Stimulated activated memory B cell treated with anti-CD40 and anti-IgM and Interleukin-4, amounts not matched to agents 10 μg/mL and 1 μg/mL and 100 μg/mL, for 72 hours (primary cell): ENCODE measurements around the gene CADM1.

Experiments
- ATAC-seq: fragments of 150-1000 bp; cut with Tn5 transposase; 2 replicates; pipeline ENCODE4 v1.10.0; 2021
- H3K27ac Mint-ChIP-seq: one replicate; pipeline ENCODE4 v1.8.0; 2022; ENCODE audit warnings: mild to moderate bottlenecking, mixed read lengths
- H3K27me3 Mint-ChIP-seq: one replicate; pipeline ENCODE4 v1.8.0; 2022; ENCODE audit warnings: mixed read lengths
- H3K36me3 Mint-ChIP-seq: one replicate; pipeline ENCODE4 v1.8.0; 2022; ENCODE audit warnings: mixed read lengths
- H3K4me1 Mint-ChIP-seq: one replicate; pipeline ENCODE4 v1.8.0; 2022; ENCODE audit warnings: mixed read lengths
- H3K4me3 Mint-ChIP-seq: one replicate; pipeline ENCODE4 v1.8.0; 2022; ENCODE audit warnings: mild to moderate bottlenecking, moderate library complexity, mixed read lengths
- H3K9me3 Mint-ChIP-seq: one replicate; pipeline ENCODE4 v1.8.0; 2022; ENCODE audit warnings: mixed read lengths

The CADM1 gene

GRCh38 chr11:115421352-115421991, 82.7 kb downstream of the CADM1 start:
- Mint-ChIP-seq H3K27me3 (no peaks in the 10 kb centered on the region), H3K9me3 (no peaks in the 10 kb centered on the region), H3K36me3 (no peaks in the 10 kb centered on the region), H3K4me1 (no peaks in the 10 kb centered on the region), H3K27ac (no peak overlapping the region), H3K4me3 (no peak overlapping the region)
- ATAC-seq: no peak

DNA sequence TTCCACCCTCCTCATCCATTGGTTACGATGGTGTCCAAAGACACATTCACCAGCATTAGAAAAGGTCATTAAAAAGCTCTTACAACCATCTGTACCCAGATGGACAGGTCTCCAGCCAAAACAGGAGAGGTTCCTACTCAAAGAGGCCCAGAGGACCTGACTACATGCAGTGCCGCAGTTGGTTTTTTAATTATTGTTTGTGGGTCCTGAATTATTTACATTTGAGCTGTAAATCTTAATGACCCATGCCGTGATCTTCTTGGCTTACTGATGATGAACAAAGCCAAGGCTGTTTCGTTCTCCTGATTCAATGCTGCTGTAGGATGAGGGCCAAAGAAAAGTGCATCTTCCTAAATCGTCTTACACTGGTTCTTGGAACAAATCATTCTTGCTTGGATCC, 83.7 kb downstream of the CADM1 start:
- no peak overlapping the region for H3K4me3 Mint-ChIP-seq
- H3K36me3 Mint-ChIP-seq: no peaks in the 10 kb centered on the region
- no peaks in the 10 kb centered on the region for H3K9me3 Mint-ChIP-seq
- H3K27me3 Mint-ChIP-seq: no peaks in the 10 kb centered on the region
- no peak for ATAC-seq
- no peak overlapping the region for H3K27ac Mint-ChIP-seq
- no peaks in the 10 kb centered on the region for H3K4me1 Mint-ChIP-seq

DNA sequence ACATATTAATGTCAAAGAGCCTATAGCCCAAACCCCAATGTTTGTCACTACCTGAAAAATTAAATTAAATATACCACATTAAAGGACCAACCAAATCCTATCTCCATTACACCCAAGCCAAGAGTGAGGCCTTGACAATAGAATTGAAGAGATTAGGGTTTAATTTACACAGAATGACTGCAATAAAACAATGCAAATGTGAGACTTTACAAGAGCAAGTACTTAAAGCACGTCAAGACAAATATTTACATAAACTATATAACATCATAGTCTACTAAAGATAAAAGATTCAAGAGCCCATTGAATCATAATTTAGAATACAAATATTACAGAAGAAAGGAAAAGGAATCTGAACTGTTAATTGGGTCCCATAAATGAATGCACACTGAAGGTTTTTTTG, 85.6 kb downstream of the CADM1 start:
- H3K9me3 Mint-ChIP-seq: no peaks in the 10 kb centered on the region

DNA sequence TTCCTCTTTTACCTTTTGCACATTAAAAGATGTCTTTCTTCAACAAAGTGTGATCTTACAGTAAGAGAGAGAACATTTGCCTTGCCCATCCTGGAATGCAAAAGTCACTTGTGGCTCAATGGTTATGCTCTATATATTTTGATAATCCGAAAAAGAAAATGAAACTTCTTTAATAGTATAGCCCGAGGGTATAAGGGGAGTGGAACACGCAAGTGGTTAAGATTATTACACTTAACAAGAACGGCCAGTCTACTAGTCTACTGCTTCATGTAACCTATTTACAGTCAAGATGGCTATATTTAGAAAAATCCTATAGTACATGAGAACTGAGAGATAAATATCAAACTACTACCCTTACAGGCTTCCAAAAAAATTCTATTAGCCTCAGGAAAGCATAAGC, 86.1 kb downstream of the CADM1 start:
- no peak overlapping the region for H3K4me3 Mint-ChIP-seq
- H3K9me3 Mint-ChIP-seq: no peaks in the 10 kb centered on the region
- H3K27me3 Mint-ChIP-seq: no peaks in the 10 kb centered on the region
- H3K27ac Mint-ChIP-seq: no peak overlapping the region
- ATAC-seq: no peak
- no peaks in the 10 kb centered on the region for H3K4me1 Mint-ChIP-seq
- H3K36me3 Mint-ChIP-seq: no peaks in the 10 kb centered on the region

More for the DNA sequence above, 85.6 kb downstream of the CADM1 start:
- Mint-ChIP-seq H3K36me3 (no peaks in the 10 kb centered on the region), H3K4me1 (no peaks in the 10 kb centered on the region), H3K4me3 (no peak overlapping the region), H3K27ac (no peak overlapping the region), H3K27me3 (no peaks in the 10 kb centered on the region)
- no peak for ATAC-seq

- H3K4me3 Mint-ChIP-seq: no peak overlapping the region
- no peaks in the 10 kb centered on the region for H3K9me3 Mint-ChIP-seq
- ATAC-seq: no peak
- no peaks in the 10 kb centered on the region for H3K4me1 Mint-ChIP-seq
- H3K27ac Mint-ChIP-seq: no peak overlapping the region
- H3K36me3 Mint-ChIP-seq: no peaks in the 10 kb centered on the region
- H3K27me3 Mint-ChIP-seq: peaks cover 7% of the 10 kb centered on the region
Measured at GRCh38 chr11:115411120-115411519, 93.1 kb downstream of the CADM1 start.

DNA sequence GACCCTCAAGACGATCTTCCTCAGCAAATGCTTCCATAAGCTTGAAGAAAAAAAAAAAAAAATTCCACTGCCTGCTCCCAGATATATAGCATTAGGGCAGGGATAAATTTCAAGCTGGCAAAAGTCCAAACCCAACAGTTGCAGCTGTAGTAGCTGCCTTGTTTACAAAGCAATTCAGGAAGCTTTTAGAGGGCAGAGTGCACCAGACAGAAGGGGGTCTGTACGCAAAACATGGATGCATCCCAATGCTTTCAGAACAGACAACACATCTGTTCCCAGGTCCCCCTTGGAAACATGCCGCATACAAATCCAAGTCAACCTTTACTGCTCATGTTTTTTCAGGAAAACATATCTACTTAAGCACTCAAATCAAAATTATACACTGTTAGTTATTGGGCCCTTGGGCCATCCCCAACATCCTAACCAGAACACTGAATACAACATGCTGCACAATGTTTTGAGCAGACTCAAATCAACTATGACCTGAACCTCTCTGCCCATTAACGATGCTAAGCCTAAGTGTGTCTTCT, 94.5 kb downstream of the CADM1 start:
- H3K27ac Mint-ChIP-seq: no peak overlapping the region
- no peaks in the 10 kb centered on the region for H3K36me3 Mint-ChIP-seq
- no peaks in the 10 kb centered on the region for H3K4me1 Mint-ChIP-seq
- peaks cover 7% of the 10 kb centered on the region for H3K27me3 Mint-ChIP-seq
- no peak for ATAC-seq
- no peaks in the 10 kb centered on the region for H3K9me3 Mint-ChIP-seq
- no peak overlapping the region for H3K4me3 Mint-ChIP-seq

GRCh38 chr11:115409116-115409670, 95.0 kb downstream of the CADM1 start:
- Mint-ChIP-seq H3K27me3 (peaks cover 7% of the 10 kb centered on the region), H3K36me3 (no peaks in the 10 kb centered on the region), H3K9me3 (no peaks in the 10 kb centered on the region), H3K27ac (no peak overlapping the region), H3K4me3 (no peak overlapping the region), H3K4me1 (no peaks in the 10 kb centered on the region)
- no peak for ATAC-seq

GRCh38 chr11:115408036-115408921, 95.9 kb downstream of the CADM1 start:
- peaks cover 7% of the 10 kb centered on the region for H3K27me3 Mint-ChIP-seq
- no peak overlapping the region for H3K4me3 Mint-ChIP-seq
- no peaks in the 10 kb centered on the region for H3K36me3 Mint-ChIP-seq
- H3K4me1 Mint-ChIP-seq: no peaks in the 10 kb centered on the region
- no peaks in the 10 kb centered on the region for H3K9me3 Mint-ChIP-seq
- no peak overlapping the region for H3K27ac Mint-ChIP-seq
- no peak for ATAC-seq

DNA sequence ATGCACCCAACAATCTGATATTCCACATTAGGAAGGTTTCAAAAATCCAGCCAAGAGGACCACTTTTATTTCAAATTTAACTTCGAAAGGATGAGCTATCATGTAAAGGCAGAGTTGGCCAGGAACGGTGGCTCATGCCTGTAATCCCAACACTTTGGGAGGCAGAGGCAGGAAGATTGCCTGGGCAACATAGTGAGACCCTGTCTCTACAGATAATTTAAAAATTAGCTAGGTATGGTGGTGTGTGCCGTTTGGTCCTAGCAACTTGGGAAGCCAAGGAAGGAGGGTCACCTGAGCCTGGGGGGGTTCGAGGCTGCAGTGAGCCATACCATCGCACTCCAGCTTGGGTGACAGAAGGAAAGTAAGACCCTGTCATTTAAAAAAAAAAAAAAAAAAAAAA, 96.7 kb downstream of the CADM1 start:
- Mint-ChIP-seq H3K36me3 (no peaks in the 10 kb centered on the region), H3K27ac (no peak overlapping the region), H3K4me1 (no peaks in the 10 kb centered on the region), H3K9me3 (no peaks in the 10 kb centered on the region), H3K4me3 (no peak overlapping the region), H3K27me3 (peaks cover 7% of the 10 kb centered on the region)
- no peak for ATAC-seq

GRCh38 chr11:115406404-115406803, 97.8 kb downstream of the CADM1 start:
- Mint-ChIP-seq H3K27ac (no peak overlapping the region), H3K4me3 (no peak overlapping the region), H3K9me3 (no peaks in the 10 kb centered on the region), H3K36me3 (no peaks in the 10 kb centered on the region), H3K4me1 (no peaks in the 10 kb centered on the region), H3K27me3 (peaks cover 7% of the 10 kb centered on the region)
- ATAC-seq: no peak

DNA sequence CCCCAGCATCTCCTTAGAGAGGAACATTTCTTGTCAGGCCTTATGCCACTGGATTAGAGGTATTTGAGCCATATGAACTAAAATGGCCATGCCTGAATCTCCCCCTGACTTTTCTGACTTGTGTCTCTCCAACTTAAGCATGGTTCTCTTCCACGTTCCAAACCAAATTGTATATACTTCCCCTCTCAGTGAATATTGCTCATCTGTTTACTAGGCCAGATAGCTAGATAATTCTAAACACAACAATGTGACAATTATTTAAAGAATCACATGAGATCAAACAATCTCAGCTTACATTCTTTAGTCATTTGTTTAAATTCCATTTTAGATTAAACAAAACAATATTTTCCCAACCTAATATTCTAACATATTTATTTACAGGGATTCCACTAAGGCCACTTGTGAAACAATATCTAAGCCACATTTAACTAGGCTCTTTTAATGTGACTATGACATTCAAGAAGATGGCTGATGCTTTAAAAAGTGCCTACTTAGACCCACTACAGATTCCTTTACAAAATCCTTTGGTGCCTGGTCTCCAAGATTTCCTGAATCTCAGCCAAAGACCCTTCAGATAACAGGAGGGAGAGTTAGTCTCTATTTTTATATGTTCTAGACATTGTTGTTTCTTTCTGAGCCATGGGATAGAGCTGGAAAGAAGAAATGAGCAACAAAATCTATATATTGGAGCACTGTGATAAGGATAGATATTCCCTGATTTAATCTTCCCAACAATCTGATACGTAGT, 105.7 kb downstream of the CADM1 start:
- no peaks in the 10 kb centered on the region for H3K36me3 Mint-ChIP-seq
- H3K27ac Mint-ChIP-seq: no peak overlapping the region
- peaks cover 8% of the 10 kb centered on the region for H3K27me3 Mint-ChIP-seq
- no peaks in the 10 kb centered on the region for H3K9me3 Mint-ChIP-seq
- ATAC-seq: no peak
- H3K4me3 Mint-ChIP-seq: no peak overlapping the region
- H3K4me1 Mint-ChIP-seq: no peaks in the 10 kb centered on the region

- H3K36me3 Mint-ChIP-seq: no peaks in the 10 kb centered on the region
- no peaks in the 10 kb centered on the region for H3K4me1 Mint-ChIP-seq
- no peak for ATAC-seq
- H3K27ac Mint-ChIP-seq: no peak overlapping the region
- no peaks in the 10 kb centered on the region for H3K9me3 Mint-ChIP-seq
- H3K27me3 Mint-ChIP-seq: peaks cover 8% of the 10 kb centered on the region
- H3K4me3 Mint-ChIP-seq: no peak overlapping the region
Measured at GRCh38 chr11:115396533-115396932, 107.7 kb downstream of the CADM1 start.

GRCh38 chr11:115393950-115394349, 110.3 kb downstream of the CADM1 start:
- Mint-ChIP-seq H3K27ac (no peak overlapping the region), H3K4me3 (no peak overlapping the region), H3K9me3 (no peaks in the 10 kb centered on the region), H3K4me1 (peaks cover 7% of the 10 kb centered on the region), H3K27me3 (peaks cover 9% of the 10 kb centered on the region), H3K36me3 (no peaks in the 10 kb centered on the region)
- ATAC-seq: no peak

DNA sequence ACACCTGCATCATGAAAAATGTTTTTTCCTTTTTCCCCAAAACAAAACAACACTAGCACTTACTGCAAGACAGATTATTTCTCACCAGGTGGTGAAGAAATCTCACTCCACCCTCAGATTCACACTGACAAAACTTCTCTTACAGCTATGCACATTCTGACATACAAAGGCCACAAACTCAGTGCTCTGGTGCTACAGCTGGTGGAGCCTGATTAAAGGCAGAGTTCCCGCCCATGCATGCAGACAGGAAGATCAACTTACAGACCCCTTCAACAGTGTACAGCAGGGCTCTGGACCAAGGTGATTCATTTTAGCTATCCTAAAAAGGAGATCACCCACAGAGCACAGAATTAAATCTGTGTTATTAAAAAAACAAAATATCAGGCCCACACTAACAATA, 112.6 kb downstream of the CADM1 start:
- H3K27me3 Mint-ChIP-seq: peaks cover 30% of the 10 kb centered on the region
- no peak for ATAC-seq

GRCh38 chr11:115391160-115391559, 113.1 kb downstream of the CADM1 start:
- no peak for ATAC-seq
- Mint-ChIP-seq H3K9me3 (no peaks in the 10 kb centered on the region), H3K4me1 (peaks cover 7% of the 10 kb centered on the region), H3K27me3 (peaks cover 30% of the 10 kb centered on the region), H3K4me3 (no peak overlapping the region), H3K27ac (no peak overlapping the region), H3K36me3 (no peaks in the 10 kb centered on the region)

More for the DNA sequence above, 112.6 kb downstream of the CADM1 start:
- H3K4me1 Mint-ChIP-seq: peaks cover 7% of the 10 kb centered on the region
- no peak overlapping the region for H3K27ac Mint-ChIP-seq
- H3K9me3 Mint-ChIP-seq: no peaks in the 10 kb centered on the region
- no peaks in the 10 kb centered on the region for H3K36me3 Mint-ChIP-seq
- no peak overlapping the region for H3K4me3 Mint-ChIP-seq
